ENCODE measurements around the gene YWHAH. TPM values are rescaled to one million over a fixed set of nuclear protein-coding genes. Genes with fewer than 3 reads are reported as not detected.

The YWHAH gene
- total and polyA plus RNA-seq, 9 of the 15 experiments (the other 6 are each of a cell fraction or from before 2014, with no cell fraction given): 32.0 to 177 (median 114) TPM

- TF ChIP-seq ZNF280B (CRISPR knock-in tag; IDR thresholded peaks at IDR 0.05) (no peak), BRF1 (IDR thresholded peaks at IDR 0.05; ENCODE audit: borderline replicate concordance, extremely low read depth, insufficient read length) (no peak), HDAC1 (IDR thresholded peaks at IDR 0.05) (peak in 1 of 2 experiments; percentile 59; a peak in 1 of 4 replicates), SP2 (IDR thresholded peaks at IDR 0.05; ENCODE audit: extremely low read depth, low read depth, low read length, poor library complexity, severe bottlenecking) (no peak), RFX5 (IDR thresholded peaks at IDR 0.05; ENCODE audit: low read depth, low read length) (no peak), SMARCA4 (IDR thresholded peaks at IDR 0.05) (peak; percentile 75), BRD4 (IDR thresholded peaks at IDR 0.05) (no peak), ARID3B (CRISPR knock-in tag; IDR thresholded peaks at IDR 0.05; ENCODE audit: borderline replicate concordance) (no peak), HDGF (IDR thresholded peaks at IDR 0.05) (no peak), CREB3 (tag; conservative IDR thresholded peaks at IDR 0.05; ENCODE audit: low read depth) (no peak), ZNF512 (tag; IDR thresholded peaks at IDR 0.05) (no peak), NEUROD1 (IDR thresholded peaks at IDR 0.05; ENCODE audit: borderline replicate concordance, low read depth, low read length, partially characterized antibody) (no peak), SMARCB1 (IDR thresholded peaks at IDR 0.05; ENCODE audit: insufficient read length, low read depth) (no peak), CBX1 (IDR thresholded peaks at IDR 0.05; ENCODE audit: low read depth) (no peak), NCOA4 (IDR thresholded peaks at IDR 0.05; ENCODE audit: partially characterized antibody) (no peak), SAFB (IDR thresholded peaks at IDR 0.05; ENCODE audit: borderline replicate concordance, low read depth, low read length) (no peak), SIX5 (IDR thresholded peaks at IDR 0.05; ENCODE audit: borderline replicate concordance in 1 of 2, insufficient read depth in 1 of 2, low read depth in 1 of 2, low read length in 2 of 2) (no peak), ZNF609 (CRISPR knock-in tag; IDR thresholded peaks at IDR 0.05; ENCODE audit: borderline replicate concordance) (no peak)
Observed at GRCh38 chr22:31896472-31896871, 47.9 kb upstream of the YWHAH start (continued).
